ENCODE measurements around the gene TEC.

Gene TEC

GRCh38 chr4:48130100-48130499 is 139.5 kb downstream of the TEC start:
- CTCF ChIA-PET = interaction anchor here (0.6 kb wide), 1 partner anchor 12 kb away, joined by 3 read pairs; no protein-coding TSS in a partner anchor
- no peak overlapping the region for H3K27ac ChIP-seq
- POLR2A ChIA-PET (ENCODE audit: low non-redundant PET) = no interaction called here
- no peak for DNase-seq (ENCODE audit: low spot score)
- no peak for TF ChIP-seq CTCF (conservative IDR thresholded peaks at IDR 0.05; ENCODE audit: low read depth)

GRCh38 chr4:48129307-48130014 is 140.2 kb downstream of the TEC start:
- H3K27ac ChIP-seq = no peak overlapping the region
- ChIA-PET POLR2A (ENCODE audit: low non-redundant PET) (no interaction called here), CTCF (interaction anchor here (0.5 kb wide), 1 partner anchor 579 kb away, joined by 3 read pairs; no protein-coding TSS in a partner anchor)
- no peak for DNase-seq (ENCODE audit: low spot score)
- TF ChIP-seq CTCF (conservative IDR thresholded peaks at IDR 0.05; ENCODE audit: low read depth) = no peak

- H3K27ac ChIP-seq = peak overlapping the region; percentile 65
- POLR2A ChIA-PET (ENCODE audit: low non-redundant PET) = no interaction called here
- TF ChIP-seq CTCF (conservative IDR thresholded peaks at IDR 0.05; ENCODE audit: low read depth) = peak; percentile 49
- CTCF ChIA-PET = interaction anchor here (0.6 to 0.7 kb wide), 3 partner anchors 19 to 151 kb away, joined by 3 read pairs; no protein-coding TSS in a partner anchor
- DNase-seq (ENCODE audit: low spot score) = peak; percentile 81
These were observed 141.8 kb downstream of the TEC start for GRCh38 chr4:48127682-48128404.

GRCh38 chr4:48127231-48127630 is 142.4 kb downstream of the TEC start:
- ChIA-PET POLR2A (ENCODE audit: low non-redundant PET) (no interaction called here), CTCF (interaction anchor here (0.5 to 0.7 kb wide), 3 partner anchors 134 to 384 kb away, joined by 3 read pairs; no protein-coding TSS in a partner anchor)
- no peak for TF ChIP-seq CTCF (conservative IDR thresholded peaks at IDR 0.05; ENCODE audit: low read depth)
- no peak for DNase-seq (ENCODE audit: low spot score)
- no peak overlapping the region for H3K27ac ChIP-seq

- DNase-seq (ENCODE audit: low spot score) = no peak
- H3K27ac ChIP-seq = no peak overlapping the region
- CTCF ChIA-PET = interaction anchor here (0.6 kb wide), 1 partner anchor 681 kb away, joined by 3 read pairs; no protein-coding TSS in a partner anchor
- no peak for TF ChIP-seq CTCF (conservative IDR thresholded peaks at IDR 0.05; ENCODE audit: low read depth)
- POLR2A ChIA-PET (ENCODE audit: low non-redundant PET) = no interaction called here
These were observed 143.0 kb downstream of the TEC start for GRCh38 chr4:48126621-48127020.

- DNase-seq (ENCODE audit: low spot score) = no peak
- ChIA-PET CTCF (interaction anchor here (0.6 to 0.7 kb wide), 2 partner anchors 19 to 135 kb away, joined by 3 to 4 read pairs; no protein-coding TSS in a partner anchor), POLR2A (ENCODE audit: low non-redundant PET) (no interaction called here)
- no peak for TF ChIP-seq CTCF (conservative IDR thresholded peaks at IDR 0.05; ENCODE audit: low read depth)
- H3K27ac ChIP-seq = no peak overlapping the region
These were observed 144.8 kb downstream of the TEC start for GRCh38 chr4:48124870-48125269.

Data from RWPE1 (cell line).